Activated T-cell treated with anti-CD3 and anti-CD28 coated beads, Interleukin-2, amount 50 U/mL, for 1 hour (primary cell): Measurements from ENCODE around the gene CRIM1.

ENCODE experiments used
- DNase-seq: peaks from one replicate; pipeline ENCODE4 v3.0.0-alpha.2; 2020

Gene CRIM1

DNA sequence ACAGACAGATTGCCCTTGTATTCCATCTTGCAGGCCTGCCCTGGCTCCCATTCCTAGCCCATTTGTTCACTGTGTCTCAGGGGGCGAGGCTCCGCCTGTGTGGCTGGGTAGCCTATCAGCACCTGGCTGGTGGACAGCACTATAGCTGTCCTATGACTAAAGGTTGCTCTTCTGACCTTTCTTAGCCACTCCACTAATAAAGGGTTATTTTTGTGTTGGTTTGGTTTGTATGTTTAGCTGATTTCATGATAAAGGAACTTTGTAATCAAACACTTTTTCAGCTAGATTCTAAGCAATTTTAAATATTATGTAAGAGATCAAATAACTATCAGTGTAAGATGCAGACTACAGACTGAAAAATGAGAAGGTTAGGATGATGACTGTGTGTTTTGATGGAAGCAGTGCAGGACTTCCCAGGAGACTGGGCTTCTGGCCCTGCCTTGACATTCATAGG is 72.2 kb downstream of the CRIM1 start:
- DNase-seq, result no peak

DNA sequence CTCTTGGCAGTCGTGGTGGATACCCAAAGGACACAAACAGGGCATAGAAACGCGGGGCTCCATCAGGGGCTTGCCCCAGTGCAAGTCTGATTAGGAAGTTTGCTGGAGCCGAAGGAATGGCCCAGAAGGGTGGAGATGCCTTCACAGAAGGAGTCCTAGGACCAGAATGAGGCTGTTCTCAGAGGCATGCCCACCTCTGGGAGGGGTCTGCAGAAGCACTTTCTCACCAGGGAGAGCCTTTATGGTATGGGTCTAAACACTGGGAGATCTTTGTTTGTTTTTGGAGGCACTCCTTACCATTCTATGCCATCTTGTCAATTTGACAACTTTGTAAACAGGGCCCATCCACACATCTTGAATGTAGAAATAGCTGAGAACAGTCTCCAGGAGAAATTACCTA is 75.0 kb downstream of the CRIM1 start:
- no peak for DNase-seq

DNA sequence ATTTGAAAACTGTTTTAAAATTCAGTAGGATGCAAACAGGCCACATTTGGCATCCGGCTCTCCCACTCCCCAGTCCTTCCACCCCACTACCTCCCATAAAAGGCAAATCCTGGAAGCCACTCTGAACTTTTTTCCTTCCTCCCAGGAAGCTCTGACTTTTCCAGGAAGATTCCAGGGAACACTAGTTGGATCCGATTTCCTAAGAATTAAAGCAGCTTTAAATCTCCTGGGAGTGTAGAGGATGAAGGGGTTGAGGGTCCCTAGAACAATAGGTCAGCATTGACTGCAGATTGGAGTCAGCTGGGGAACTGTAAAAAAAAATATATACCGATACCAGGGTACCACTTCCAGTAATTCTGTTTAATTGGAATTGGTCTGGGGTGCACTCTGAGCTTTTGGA is 76.9 kb downstream of the CRIM1 start:
- no peak for DNase-seq

DNA sequence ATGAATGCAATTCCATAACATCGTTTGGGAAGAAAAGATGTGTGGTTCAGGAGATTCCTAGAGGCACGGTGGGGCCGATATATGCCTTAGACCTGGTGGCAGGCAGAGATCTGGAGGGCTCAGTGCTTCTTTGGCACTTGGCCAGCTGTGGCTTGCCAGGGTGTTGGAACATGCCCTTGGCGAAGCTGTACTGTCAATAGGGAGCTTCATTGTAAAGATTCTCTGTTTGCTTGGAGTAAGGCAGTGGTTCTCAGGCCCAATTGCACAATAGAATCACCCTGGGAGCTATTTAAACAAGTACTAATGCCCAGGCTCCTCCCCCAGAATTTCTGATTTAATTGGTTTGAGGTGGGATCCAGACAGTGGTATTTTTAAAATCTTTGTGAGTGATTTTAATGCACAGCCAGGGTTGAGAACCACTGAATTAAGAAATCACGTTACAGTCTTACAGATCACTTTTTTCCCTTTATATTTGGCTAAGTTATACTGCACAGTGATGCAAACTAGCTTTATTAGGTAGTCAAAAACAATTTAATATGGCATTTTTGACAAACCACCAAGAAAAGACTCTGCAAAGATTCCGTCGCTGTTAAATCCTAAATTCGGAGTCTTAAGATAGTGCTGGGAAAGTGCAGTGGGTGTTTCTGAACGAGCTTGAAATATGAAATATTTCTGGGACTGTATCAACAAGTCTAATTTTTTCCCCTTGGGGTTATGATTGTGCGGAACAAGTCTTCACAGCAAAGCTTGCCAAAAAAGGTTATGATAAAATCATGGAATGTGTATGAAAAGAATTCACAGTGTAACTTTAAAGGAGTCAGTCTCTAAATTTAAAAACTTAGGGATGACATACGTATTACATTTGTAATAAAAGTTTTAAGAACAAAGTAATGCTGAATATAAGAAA is 78.0 kb downstream of the CRIM1 start:
- DNase-seq, result no peak

DNA sequence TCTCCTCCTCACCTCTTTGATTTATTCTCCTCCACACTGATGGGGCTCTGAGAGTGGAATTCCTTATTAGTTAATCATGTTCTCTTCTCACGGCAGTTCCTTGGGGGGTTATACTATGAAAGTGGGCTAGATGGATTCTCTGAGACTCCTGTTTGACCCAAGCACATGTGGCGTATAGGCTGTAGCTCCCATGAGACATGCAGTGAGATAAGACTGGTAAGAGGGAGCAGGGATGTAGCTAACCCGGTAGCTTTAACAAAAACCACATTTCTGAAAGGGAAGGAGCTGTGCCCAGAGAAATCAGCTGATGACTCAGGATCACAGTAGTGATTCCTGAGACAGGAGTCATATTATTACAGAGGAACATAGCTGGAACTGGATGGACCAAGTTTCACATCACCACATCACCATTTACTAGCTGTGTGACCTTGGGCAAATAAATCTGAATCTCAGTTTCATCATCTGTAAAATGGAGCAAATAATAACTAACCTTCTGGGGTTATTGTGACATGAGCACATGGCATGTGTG is 82.9 kb downstream of the CRIM1 start:
- DNase-seq, result no peak

DNA sequence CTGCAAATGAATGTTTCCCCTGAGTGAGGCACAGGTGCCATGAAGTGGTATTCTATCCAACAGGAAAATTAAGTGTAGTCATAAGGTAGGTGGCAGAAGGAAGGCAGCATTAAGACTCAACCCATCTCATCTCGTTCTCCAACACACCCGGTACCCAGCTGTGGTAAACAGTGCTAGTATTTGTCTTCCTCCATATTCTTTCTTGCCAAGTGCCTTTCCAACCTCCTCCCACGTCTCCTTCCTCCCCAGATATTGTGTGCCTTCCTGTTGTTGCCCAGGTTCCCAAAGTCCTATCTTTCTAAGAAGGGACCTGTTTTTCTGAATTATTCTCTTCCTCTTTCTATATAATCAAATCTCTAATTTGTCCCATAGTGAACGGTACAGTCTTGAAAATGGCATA is 83.5 kb downstream of the CRIM1 start:
- DNase-seq, result no peak

GRCh38 chr2:36441065-36441625 is 85.6 kb downstream of the CRIM1 start:
- no peak for DNase-seq

GRCh38 chr2:36441816-36442215 is 86.2 kb downstream of the CRIM1 start:
- no peak for DNase-seq

- no peak for DNase-seq
Observed at GRCh38 chr2:36444216-36444936, 88.8 kb downstream of the CRIM1 start.

- no peak for DNase-seq
Observed at GRCh38 chr2:36445185-36445866, 89.7 kb downstream of the CRIM1 start.

DNA sequence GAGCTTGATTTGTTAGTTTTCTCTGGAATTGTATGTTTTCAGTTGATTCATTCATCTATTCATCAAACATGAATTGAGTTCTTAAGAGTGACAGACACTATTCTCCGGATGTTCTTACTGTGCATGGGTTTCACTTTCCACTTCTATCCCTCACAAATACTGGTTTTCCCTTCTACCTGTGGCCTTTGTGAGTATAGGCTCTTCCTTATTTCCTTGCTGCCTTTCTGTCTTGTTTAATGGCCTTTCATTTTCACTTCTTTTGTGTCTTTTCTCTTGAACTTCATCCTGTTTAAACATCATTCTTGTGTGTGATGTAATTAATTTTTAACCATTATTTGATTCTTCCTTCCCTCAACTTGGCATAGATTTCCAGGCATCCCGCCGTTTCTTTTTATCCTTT is 90.7 kb downstream of the CRIM1 start:
- DNase-seq, result no peak

DNA sequence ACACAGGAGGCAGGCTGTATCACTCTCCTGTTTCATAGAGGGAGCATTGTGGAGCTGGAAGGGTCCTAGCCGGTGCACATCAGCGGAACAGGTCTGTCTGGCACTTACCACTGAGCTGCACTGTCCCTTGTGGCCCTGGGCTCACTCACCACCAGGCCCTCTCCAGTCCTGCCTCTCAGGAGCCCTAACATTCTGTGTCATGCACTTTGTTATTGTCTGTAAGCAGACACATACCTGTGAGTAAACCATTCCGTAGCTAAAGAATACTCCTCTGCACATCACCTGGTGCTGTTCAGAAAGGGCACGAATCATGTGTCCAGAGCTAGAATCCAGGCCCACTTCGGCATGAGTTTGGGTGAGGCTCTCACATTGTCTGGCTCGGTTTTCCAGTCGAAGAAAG is 93.6 kb downstream of the CRIM1 start:
- DNase-seq, result no peak

DNA sequence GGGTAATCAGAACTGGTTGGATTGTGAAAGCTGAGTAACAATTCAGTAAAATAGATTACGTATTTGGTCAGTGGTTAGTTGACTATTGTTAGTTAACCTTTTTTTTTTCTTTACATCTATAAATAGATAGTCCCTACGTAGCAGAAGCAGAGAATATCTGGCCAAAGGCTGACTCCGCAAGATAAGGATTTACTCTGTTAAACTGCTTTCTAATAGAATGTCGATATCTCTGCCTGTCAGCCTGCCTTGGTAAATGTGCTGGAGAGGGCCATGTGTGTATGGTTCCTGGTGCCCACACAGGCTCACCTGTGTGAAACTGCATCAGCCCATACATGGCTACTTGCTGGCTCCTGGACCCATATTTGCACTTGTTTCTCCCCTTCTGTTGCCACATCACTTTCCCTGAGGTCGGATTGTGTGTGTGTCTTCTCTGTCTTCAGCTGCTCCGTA is 94.4 kb downstream of the CRIM1 start:
- DNase-seq, result no peak

GRCh38 chr2:36450466-36451196 is 95.1 kb downstream of the CRIM1 start:
- DNase-seq, result no peak

- no peak for DNase-seq
Observed at GRCh38 chr2:36451512-36451911, 95.9 kb downstream of the CRIM1 start.

DNA sequence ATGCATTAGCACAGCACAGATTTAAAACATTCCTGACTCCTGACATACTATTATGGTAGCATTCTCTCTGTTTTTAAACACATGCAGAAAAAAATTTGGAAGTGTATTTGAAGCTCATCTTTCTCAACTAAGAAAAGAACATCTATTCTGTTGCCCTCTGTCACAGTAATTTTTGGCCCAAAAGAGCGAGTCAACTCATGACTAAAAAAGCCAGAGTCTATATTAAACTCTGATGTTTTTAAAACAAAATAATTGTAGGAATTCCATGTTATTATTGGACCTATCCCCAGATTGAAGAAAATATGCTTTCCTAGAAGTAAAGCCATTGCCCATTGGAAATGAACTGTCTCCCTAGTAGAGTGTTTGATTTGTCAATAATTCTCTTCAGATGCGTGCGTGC is 96.7 kb downstream of the CRIM1 start:
- DNase-seq, result no peak

DNA sequence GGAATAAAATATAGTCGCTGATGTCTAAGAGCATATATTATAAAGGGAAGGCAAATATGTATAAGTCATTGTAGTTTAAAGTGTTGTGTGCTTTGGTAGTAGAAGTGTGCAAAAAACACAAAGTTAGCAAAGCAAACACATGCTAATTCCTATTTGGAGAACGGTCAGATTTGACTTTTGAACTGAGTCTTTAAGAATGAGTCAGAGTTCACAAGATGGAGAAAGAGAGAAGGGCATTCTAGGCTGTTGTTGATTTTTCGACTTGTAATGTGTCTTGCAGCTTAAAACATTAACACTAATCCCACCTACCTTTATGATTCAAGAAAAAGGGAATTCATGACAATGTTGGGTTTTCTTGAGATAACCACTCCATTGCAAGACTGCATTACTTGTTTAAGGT is 98.1 kb downstream of the CRIM1 start:
- no peak for DNase-seq

- DNase-seq, result no peak
Observed at GRCh38 chr2:36455011-36455410, 99.4 kb downstream of the CRIM1 start.

DNA sequence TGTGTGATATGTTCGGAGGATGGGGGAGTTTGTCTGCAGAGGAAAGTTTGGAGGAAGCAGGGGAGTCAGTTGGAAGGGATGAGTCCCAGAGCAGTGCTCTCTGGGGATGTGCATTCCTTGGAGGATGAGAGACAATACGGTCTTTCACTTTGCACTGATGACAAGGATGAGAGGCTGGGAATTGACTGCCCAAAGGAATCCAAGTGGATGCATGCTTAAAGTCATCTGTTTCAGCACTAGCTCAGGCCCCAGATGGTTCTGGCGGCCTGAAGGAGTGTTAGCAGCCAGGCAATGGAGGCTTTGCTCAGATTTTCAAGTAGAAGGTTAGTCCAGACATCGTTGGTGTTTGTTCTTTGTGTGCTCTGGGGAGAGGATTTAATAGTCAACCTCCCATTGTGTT is 100.2 kb downstream of the CRIM1 start:
- DNase-seq, result no peak

- DNase-seq, result no peak
Observed at GRCh38 chr2:36456227-36457175, 100.9 kb downstream of the CRIM1 start.

DNA sequence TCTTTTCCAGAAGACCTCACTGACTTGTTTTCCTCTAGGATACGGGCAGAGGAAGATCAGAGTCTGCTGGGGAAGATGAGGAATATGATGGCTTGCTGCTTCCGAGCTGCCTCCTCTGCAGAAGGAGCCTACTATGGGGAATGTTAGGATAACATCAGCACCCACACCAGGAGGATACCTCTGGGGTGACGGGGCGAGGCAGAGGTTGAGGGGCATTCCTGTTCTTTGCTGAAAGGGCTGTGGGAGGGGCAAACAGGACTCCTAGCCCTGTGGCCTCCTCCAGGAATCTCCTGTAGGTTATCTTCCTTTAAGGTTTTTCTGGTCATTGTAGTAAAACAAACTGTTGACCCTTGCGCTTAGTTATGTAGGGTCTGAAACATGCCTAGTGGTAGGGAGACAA is 102.5 kb downstream of the CRIM1 start:
- DNase-seq, result no peak
